ENCODE data around the gene NOL11.

- TF ChIP-seq CTCF (IDR thresholded peaks at IDR 0.05) (no peak), POLR2A (IDR thresholded peaks at IDR 0.05) (no peak), POLR2AphosphoS5 (IDR thresholded peaks at IDR 0.05) (no peak), EP300 (IDR thresholded peaks at IDR 0.05) (no peak)
Observed at GRCh38 chr17:67700725-67701119, 17.0 kb upstream of the NOL11 start.
